WTC11 (cell line): ENCODE measurements around the gene RBM8A. TPM values are rescaled to one million over a fixed set of nuclear protein-coding genes. Genes with fewer than 3 reads are reported as not detected.

Source experiments
- ATAC-seq: fragments of 200-7000 bp; cut with Tn5 transposase; 2 replicates; pipeline ENCODE4 v1.10.0; 2021; ENCODE audit warnings: mild to moderate bottlenecking, moderate library complexity
- CTCF ChIA-PET: fragments of 300-600 bp; sonication (Branson Sonifier 250); formaldehyde crosslinking; loops from one replicate; lab custom pipeline; 2021; ENCODE audit warnings: antibody characterized with exemption; lab: Charles Lee
- POLR2A ChIA-PET: fragments of 350-600 bp; sonication (Branson Sonifier 250); formaldehyde crosslinking; loops from one replicate; lab custom pipeline; 2021; ENCODE audit warnings: antibody characterized with exemption; lab: Charles Lee
- DNase-seq: peaks from one replicate; pipeline ENCODE4 v3.0.0; 2021; ENCODE audit warnings: low spot score
- H3K27ac Mint-ChIP-seq: 2 replicates; pipeline ENCODE4 v1.8.0; 2021; ENCODE audit warnings: mixed read lengths
- H3K27me3 Mint-ChIP-seq: 2 replicates; pipeline ENCODE4 v1.8.0; 2021; ENCODE audit warnings: low read depth, mild to moderate bottlenecking, moderate library complexity, mixed read lengths
- H3K36me3 Mint-ChIP-seq: 2 replicates; pipeline ENCODE4 v1.8.0; 2021; ENCODE audit warnings: mixed read lengths
- H3K4me1 Mint-ChIP-seq: 2 replicates; pipeline ENCODE4 v1.8.0; 2022; ENCODE audit warnings: mixed read lengths
- H3K4me3 Mint-ChIP-seq: 2 replicates; pipeline ENCODE4 v1.8.0; 2021; ENCODE audit warnings: mild to moderate bottlenecking, moderate library complexity, mixed read lengths
- H3K9me3 Mint-ChIP-seq: 2 replicates; pipeline ENCODE4 v1.8.0; 2021; ENCODE audit warnings: mixed read lengths
- AFF4 ChIP-seq: sonication (generic); formaldehyde crosslinking; IDR thresholded peaks from 2 replicates; pipeline ENCODE4 v1.8.1; 2023; ENCODE audit warnings: mild to moderate bottlenecking, missing genetic modification reagents, borderline replicate concordance
- ATF3 ChIP-seq: sonication (generic); formaldehyde crosslinking; conservative IDR thresholded peaks from 2 replicates; pipeline ENCODE4 v1.8.1; 2022; ENCODE audit warnings: mild to moderate bottlenecking, missing genetic modification reagents
- FOXP4 ChIP-seq: sonication (generic); formaldehyde crosslinking; IDR thresholded peaks from 2 replicates; pipeline ENCODE4 v1.8.0; 2022; ENCODE audit warnings: mild to moderate bottlenecking, missing genetic modification reagents
- GABPB1 ChIP-seq: sonication (generic); formaldehyde crosslinking; IDR thresholded peaks from 2 replicates; pipeline ENCODE4 v1.8.1; 2023; ENCODE audit warnings: mild to moderate bottlenecking, missing genetic modification reagents
- GTF2I ChIP-seq: fragments of 250-450 bp; sonication (Bioruptor Pico); conservative IDR thresholded peaks from 2 replicates; pipeline ENCODE4 v1.4.0; 2021; ENCODE audit warnings: mild to moderate bottlenecking
- HMGA2 ChIP-seq: fragments of 250-450 bp; sonication (Bioruptor Pico); IDR thresholded peaks from 2 replicates; pipeline ENCODE4 v1.4.0; 2021; ENCODE audit warnings: mild to moderate bottlenecking, moderate library complexity
- JAZF1 ChIP-seq: fragments of 250-450 bp; sonication (Bioruptor Pico); IDR thresholded peaks from 2 replicates; pipeline ENCODE4 v1.9.0; 2021; ENCODE audit warnings: moderate library complexity, mild to moderate bottlenecking, inconsistent platforms
- JUN ChIP-seq: sonication (generic); formaldehyde crosslinking; IDR thresholded peaks from 2 replicates; pipeline ENCODE4 v1.8.0; 2023; ENCODE audit warnings: mild to moderate bottlenecking, missing genetic modification reagents
- KAT7 ChIP-seq: sonication (generic); formaldehyde crosslinking; IDR thresholded peaks from 2 replicates; pipeline ENCODE4 v1.8.1; 2023; ENCODE audit warnings: missing genetic modification reagents, mild to moderate bottlenecking, borderline replicate concordance
- MXD4 ChIP-seq: fragments of 250-450 bp; sonication (Bioruptor Pico); IDR thresholded peaks from 2 replicates; pipeline ENCODE4 v1.8.0; 2021; ENCODE audit warnings: mild to moderate bottlenecking, moderate library complexity, borderline replicate concordance
- MYBL2 ChIP-seq: sonication (generic); formaldehyde crosslinking; IDR thresholded peaks from 2 replicates; pipeline ENCODE4 v1.8.1; 2023; ENCODE audit warnings: mild to moderate bottlenecking, moderate library complexity, missing genetic modification reagents
- NFATC4 ChIP-seq: fragments of 250-450 bp; sonication (Bioruptor Pico); IDR thresholded peaks from 2 replicates; pipeline ENCODE4 v1.9.0; 2021; ENCODE audit warnings: mild to moderate bottlenecking
- RELA ChIP-seq: sonication (generic); formaldehyde crosslinking; IDR thresholded peaks from 2 replicates; pipeline ENCODE4 v1.8.1; 2022; ENCODE audit warnings: missing genetic modification reagents, mild to moderate bottlenecking, borderline replicate concordance
- RORB ChIP-seq: fragments of 250-450 bp; sonication (Bioruptor Pico); IDR thresholded peaks from 2 replicates; pipeline ENCODE4 v1.9.0; 2021; ENCODE audit warnings: mild to moderate bottlenecking
- SMAD4 ChIP-seq: sonication (generic); formaldehyde crosslinking; IDR thresholded peaks from 2 replicates; pipeline ENCODE4 v1.8.0; 2022; ENCODE audit warnings: mild to moderate bottlenecking, missing genetic modification reagents
- SP1 ChIP-seq: sonication (generic); formaldehyde crosslinking; conservative IDR thresholded peaks from 2 replicates; pipeline ENCODE4 v1.8.1; 2022; ENCODE audit warnings: missing genetic modification reagents
- TEAD1 ChIP-seq: sonication (generic); formaldehyde crosslinking; IDR thresholded peaks from 2 replicates; pipeline ENCODE4 v1.8.0; 2022; ENCODE audit warnings: mild to moderate bottlenecking, missing genetic modification reagents
- TP53 ChIP-seq: sonication (generic); formaldehyde crosslinking; IDR thresholded peaks from 2 replicates; pipeline ENCODE4 v1.8.1; 2023; ENCODE audit warnings: mild to moderate bottlenecking, missing genetic modification reagents
- ZBTB43 ChIP-seq: sonication (generic); formaldehyde crosslinking; IDR thresholded peaks from 2 replicates; pipeline ENCODE4 v1.8.1; 2023; ENCODE audit warnings: mild to moderate bottlenecking, missing genetic modification reagents
- total RNA-seq: library from RNA; stranded (reverse); gene quantifications from 3 replicates; pipeline ENCODE4 v1.2.3, GENCODE V29; 2021
- TF ChIP-seq, protein P1 (sequence below): sonication (generic); formaldehyde crosslinking; IDR thresholded peaks from 2 replicates; pipeline ENCODE4 v1.8.1; 2022; ENCODE audit warnings: low read depth, missing genetic modification reagents, borderline replicate concordance
- TF ChIP-seq, protein P2 (sequence below): sonication (generic); formaldehyde crosslinking; IDR thresholded peaks from 2 replicates; pipeline ENCODE4 v1.8.1; 2022; ENCODE audit warnings: mild to moderate bottlenecking, moderate library complexity, missing genetic modification reagents
- TF ChIP-seq, protein P3 (sequence below): fragments of 250-450 bp; sonication (Bioruptor Pico); conservative IDR thresholded peaks from 2 replicates; pipeline ENCODE4 v1.9.0; 2021; ENCODE audit warnings: mild to moderate bottlenecking

The RBM8A gene
- total RNA-seq, 1 experiment from 2014 or later = 199 TPM

GRCh38 chr1:145953861-145954260 is 26.6 kb upstream of the RBM8A start (continued):
- TF ChIP-seq AFF4 (CRISPR knock-in tag) (no peak), MXD4 (CRISPR knock-in tag) (no peak), SP1 (CRISPR knock-in tag) (no peak), SMAD4 (CRISPR knock-in tag) (no peak), RORB (no peak), GABPB1 (no peak), TEAD1 (no peak), MYBL2 (no peak)
- TF ChIP-seq, protein P1, sequence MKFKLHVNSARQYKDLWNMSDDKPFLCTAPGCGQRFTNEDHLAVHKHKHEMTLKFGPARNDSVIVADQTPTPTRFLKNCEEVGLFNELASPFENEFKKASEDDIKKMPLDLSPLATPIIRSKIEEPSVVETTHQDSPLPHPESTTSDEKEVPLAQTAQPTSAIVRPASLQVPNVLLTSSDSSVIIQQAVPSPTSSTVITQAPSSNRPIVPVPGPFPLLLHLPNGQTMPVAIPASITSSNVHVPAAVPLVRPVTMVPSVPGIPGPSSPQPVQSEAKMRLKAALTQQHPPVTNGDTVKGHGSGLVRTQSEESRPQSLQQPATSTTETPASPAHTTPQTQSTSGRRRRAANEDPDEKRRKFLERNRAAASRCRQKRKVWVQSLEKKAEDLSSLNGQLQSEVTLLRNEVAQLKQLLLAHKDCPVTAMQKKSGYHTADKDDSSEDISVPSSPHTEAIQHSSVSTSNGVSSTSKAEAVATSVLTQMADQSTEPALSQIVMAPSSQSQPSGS (CRISPR knock-in tag) = no peak

DNA sequence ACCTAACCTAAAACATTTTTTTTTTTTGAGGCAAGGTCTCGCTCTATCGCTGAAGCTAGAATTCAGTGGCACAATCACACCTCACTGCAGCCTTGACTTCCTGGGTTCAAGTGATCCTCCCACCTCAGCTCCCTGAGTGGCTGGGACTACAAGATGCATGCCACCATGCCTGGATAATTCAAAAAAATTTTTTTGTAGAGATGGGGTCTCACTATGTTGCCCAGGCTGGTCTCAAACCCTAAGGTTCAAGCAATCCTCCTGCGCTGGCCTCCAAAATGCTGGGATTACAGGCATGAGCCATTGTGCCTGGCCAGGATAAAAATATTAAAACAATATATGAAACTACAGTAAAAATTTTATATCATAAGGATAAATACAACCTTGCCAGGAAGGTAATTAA is 25.6 kb upstream of the RBM8A start:
- no peaks in the 10 kb centered on the region for H3K36me3 Mint-ChIP-seq
- CTCF ChIA-PET = interaction anchor here (2.1 kb wide), 1 partner anchor 61 kb away, joined by 5 read pairs; no protein-coding TSS in a partner anchor
- no peaks in the 10 kb centered on the region for H3K9me3 Mint-ChIP-seq
- no peak overlapping the region for H3K4me3 Mint-ChIP-seq
- DNase-seq (no peak), ATAC-seq (no peak)
- peaks cover 14% of the 10 kb centered on the region for H3K4me1 Mint-ChIP-seq
- TF ChIP-seq JAZF1 (CRISPR knock-in tag) (no peak), ATF3 (no peak)
- H3K27ac Mint-ChIP-seq = no peak overlapping the region
- POLR2A ChIA-PET = no interaction called here
- peaks cover 49% of the 10 kb centered on the region for H3K27me3 Mint-ChIP-seq

DNA sequence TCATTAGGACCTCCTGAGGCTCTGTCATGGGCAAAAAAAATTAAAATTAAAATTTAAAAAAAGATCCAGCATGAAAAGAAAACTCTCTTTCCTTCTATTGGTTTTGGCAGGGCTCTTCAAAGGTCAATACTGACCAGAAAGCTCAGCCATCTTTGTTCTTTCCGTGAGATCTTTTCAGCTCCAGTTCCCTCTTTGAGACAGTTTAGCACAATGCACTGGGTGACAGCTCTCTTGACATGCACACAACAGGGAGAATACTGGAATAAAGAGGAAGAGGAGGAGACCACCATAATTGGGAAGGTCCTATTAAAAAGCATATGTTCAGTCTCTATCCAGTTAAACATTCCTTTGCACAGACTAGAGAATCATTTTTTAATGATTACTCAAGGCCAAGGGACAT is 24.2 kb upstream of the RBM8A start:
- H3K9me3 Mint-ChIP-seq = no peaks in the 10 kb centered on the region
- H3K4me3 Mint-ChIP-seq = no peak overlapping the region
- DNase-seq = no peak
- ChIA-PET POLR2A (no interaction called here), CTCF (interaction anchor here (0.7 to 1.0 kb wide), 2 partner anchors 60 to 106 kb away, joined by 3 to 5 read pairs; partner anchors contain the start of gene NUDT17)
- H3K4me1 Mint-ChIP-seq = peaks cover 19% of the 10 kb centered on the region
- H3K36me3 Mint-ChIP-seq = no peaks in the 10 kb centered on the region
- no peak overlapping the region for H3K27ac Mint-ChIP-seq
- peaks cover 38% of the 10 kb centered on the region for H3K27me3 Mint-ChIP-seq
- ATAC-seq = no peak
- TF ChIP-seq, protein P2, sequence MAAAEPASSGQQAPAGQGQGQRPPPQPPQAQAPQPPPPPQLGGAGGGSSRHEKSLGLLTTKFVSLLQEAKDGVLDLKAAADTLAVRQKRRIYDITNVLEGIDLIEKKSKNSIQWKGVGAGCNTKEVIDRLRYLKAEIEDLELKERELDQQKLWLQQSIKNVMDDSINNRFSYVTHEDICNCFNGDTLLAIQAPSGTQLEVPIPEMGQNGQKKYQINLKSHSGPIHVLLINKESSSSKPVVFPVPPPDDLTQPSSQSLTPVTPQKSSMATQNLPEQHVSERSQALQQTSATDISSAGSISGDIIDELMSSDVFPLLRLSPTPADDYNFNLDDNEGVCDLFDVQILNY (CRISPR knock-in tag) = no peak
- TF ChIP-seq MYBL2 (no peak), FOXP4 (no peak), KAT7 (CRISPR knock-in tag) (no peak), GTF2I (CRISPR knock-in tag) (no peak), ZBTB43 (CRISPR knock-in tag) (no peak), TP53 (no peak), NFATC4 (no peak), RELA (CRISPR knock-in tag) (no peak), JUN (CRISPR knock-in tag) (no peak), HMGA2 (CRISPR knock-in tag) (no peak)
- TF ChIP-seq, protein P3, sequence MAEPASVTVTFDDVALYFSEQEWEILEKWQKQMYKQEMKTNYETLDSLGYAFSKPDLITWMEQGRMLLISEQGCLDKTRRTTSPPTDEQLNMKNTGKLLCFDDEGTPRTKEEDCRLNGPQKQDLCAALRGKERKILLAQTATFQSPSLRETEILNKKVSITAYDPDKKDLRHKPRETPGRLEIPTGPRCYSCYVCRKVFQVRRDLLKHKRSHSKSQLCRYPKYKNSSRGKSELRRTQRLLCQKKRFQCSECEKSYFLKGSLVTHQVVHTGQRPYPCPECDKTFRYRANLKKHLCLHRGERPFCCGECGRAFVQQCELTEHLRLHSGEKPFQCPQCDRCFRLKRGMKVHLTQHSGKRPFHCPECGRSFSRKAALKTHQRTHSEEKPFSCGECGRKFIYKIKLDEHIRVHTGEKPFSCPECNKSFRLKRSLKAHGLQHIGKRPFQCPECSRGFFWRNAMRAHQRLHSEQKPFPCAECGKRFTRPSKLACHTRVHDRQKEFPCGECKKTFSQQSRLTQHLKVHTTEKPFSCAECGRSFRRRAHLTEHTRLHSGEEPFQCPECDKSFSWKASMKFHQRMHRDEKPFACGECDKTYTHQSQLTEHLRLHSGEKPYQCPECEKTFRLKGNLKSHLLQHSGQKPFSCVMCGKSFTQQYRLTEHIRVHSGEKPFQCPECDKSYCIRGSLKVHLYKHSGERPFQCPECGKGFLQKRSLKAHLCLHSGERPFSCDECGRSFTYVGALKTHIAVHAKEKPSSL (CRISPR knock-in tag) = no peak
